Neural progenitor cell (in vitro differentiated cells): Measurements from ENCODE around the gene MGMT. TPM values are rescaled to one million over a fixed set of nuclear protein-coding genes. Genes with fewer than 3 reads are reported as not detected.

Experiments used
- DNase-seq: peaks from one replicate; pipeline ENCODE4 v3.0.0-alpha.2; 2016; ENCODE audit warnings: low spot score
- H2AFZ ChIP-seq: fragments of 200-600 bp; sonication (generic); replicated peaks from 2 replicates; pipeline ENCODE4 v1.6.1; 2016; ENCODE audit warnings: antibody characterized with exemption
- H3F3A ChIP-seq: fragments of 200-600 bp; sonication (generic); 2 replicates; pipeline ENCODE4 v1.6.1; 2016; ENCODE audit warnings: antibody characterized with exemption, low read depth
- H3K27ac ChIP-seq: fragments of 200-600 bp; sonication (generic); 2 replicates; pipeline ENCODE4 v1.5.1; 2016; ENCODE audit warnings: mild to moderate bottlenecking
- H3K27me3 ChIP-seq: fragments of 200-600 bp; sonication (generic); 2 replicates; pipeline ENCODE4 v1.6.1; 2016; ENCODE audit warnings: mild to moderate bottlenecking, moderate library complexity
- H3K36me3 ChIP-seq: fragments of 200-600 bp; sonication (generic); 2 replicates; pipeline ENCODE4 v1.5.1; 2016
- H3K4me1 ChIP-seq: fragments of 200-600 bp; sonication (generic); 2 replicates; pipeline ENCODE4 v1.6.1; 2016; ENCODE audit warnings: mixed run types
- H3K4me2 ChIP-seq: fragments of 200-600 bp; sonication (generic); 2 replicates; pipeline ENCODE4 v1.6.1; 2016
- H3K4me3 ChIP-seq: fragments of 200-600 bp; sonication (generic); 2 replicates; pipeline ENCODE4 v1.5.1; 2016
- H3K79me2 ChIP-seq: fragments of 200-600 bp; sonication (generic); 2 replicates; pipeline ENCODE4 v1.6.1; 2016; ENCODE audit warnings: low read depth
- H3K9ac ChIP-seq: fragments of 200-600 bp; sonication (generic); 2 replicates; pipeline ENCODE4 v1.6.1; 2016
- H3K9me3 ChIP-seq: fragments of 200-600 bp; sonication (generic); 2 replicates; pipeline ENCODE4 v1.5.1; 2016; ENCODE audit warnings: low read depth
- H4K20me1 ChIP-seq: fragments of 200-600 bp; sonication (generic); 2 replicates; pipeline ENCODE4 v1.6.1; 2016; ENCODE audit warnings: low read depth
- H3K27ac Mint-ChIP-seq: 3 replicates; pipeline ENCODE4 v1.8.0; 2021; ENCODE audit warnings: mixed read lengths
- H3K27me3 Mint-ChIP-seq: 2 replicates; pipeline ENCODE4 v1.8.0; 2022; ENCODE audit warnings: low read depth, mild to moderate bottlenecking, inconsistent platforms, moderate library complexity, mixed read lengths; ENCODE audit not compliant: insufficient read depth
- H3K36me3 Mint-ChIP-seq: 3 replicates; pipeline ENCODE4 v1.8.0; 2021; ENCODE audit warnings: mixed read lengths
- H3K4me1 Mint-ChIP-seq: 3 replicates; pipeline ENCODE4 v1.8.0; 2021; ENCODE audit warnings: mixed read lengths
- H3K4me3 Mint-ChIP-seq: 3 replicates; pipeline ENCODE4 v1.8.0; 2021; ENCODE audit warnings: mild to moderate bottlenecking, moderate library complexity, mixed read lengths
- H3K9me3 Mint-ChIP-seq: 3 replicates; pipeline ENCODE4 v1.8.0; 2020; ENCODE audit warnings: mixed read lengths
- CTCF ChIP-seq: fragments of 200-600 bp; sonication (generic); IDR thresholded peaks from 2 replicates; pipeline ENCODE4 v1.5.1; 2017; ENCODE audit warnings: antibody characterized with exemption, mild to moderate bottlenecking
- EZH2 ChIP-seq: fragments of 200-600 bp; sonication (generic); IDR thresholded peaks from 2 replicates; pipeline ENCODE4 v1.6.1; 2017; ENCODE audit warnings: antibody characterized with exemption, mild to moderate bottlenecking, moderate library complexity
- EZH2phosphoT487 ChIP-seq: fragments of 200-600 bp; sonication (generic); IDR thresholded peaks from 2 replicates; pipeline ENCODE4 v1.6.1; 2017; ENCODE audit warnings: antibody characterized with exemption
- total RNA-seq: library from RNA; depleted of rRNA; stranded (reverse); fragments of >200 nt; gene quantifications from 2 replicates; pipeline ENCODE4 v1.2.3, GENCODE V29; 2015; ENCODE audit warnings: low replicate concordance

The MGMT gene
- total RNA-seq, 1 donor from 2014 or later = 17.5 TPM

GRCh38 chr10:129772468-129773358 lies 305.7 kb downstream of the MGMT start:
- DNase-seq = no peak
- Histone ChIP-seq H3K4me2 (no peak overlapping the region), H3K36me3 (no peaks in the 10 kb centered on the region), H3K9me3 (no peaks in the 10 kb centered on the region), H3K79me2 (no peaks in the 10 kb centered on the region), H4K20me1 (no peaks in the 10 kb centered on the region), H3K4me3 (no peak overlapping the region), H3K4me1 (no peaks in the 10 kb centered on the region), H3K9ac (no peak overlapping the region), H3K27ac (no peak overlapping the region), H2AFZ (no peak overlapping the region), H3K27me3 (no peaks in the 10 kb centered on the region), H3F3A (no peaks in the 10 kb centered on the region)
- H3K4me3 Mint-ChIP-seq = no peak overlapping the region
- H3K27ac Mint-ChIP-seq = no peak overlapping the region
- no peaks in the 10 kb centered on the region for H3K27me3 Mint-ChIP-seq
- TF ChIP-seq CTCF = no peak
- no peak for TF ChIP-seq EZH2phosphoT487
- no peak for TF ChIP-seq EZH2
- no peaks in the 10 kb centered on the region for H3K9me3 Mint-ChIP-seq
- H3K36me3 Mint-ChIP-seq = peaks cover 2% of the 10 kb centered on the region
- H3K4me1 Mint-ChIP-seq = peaks cover 3% of the 10 kb centered on the region

DNA sequence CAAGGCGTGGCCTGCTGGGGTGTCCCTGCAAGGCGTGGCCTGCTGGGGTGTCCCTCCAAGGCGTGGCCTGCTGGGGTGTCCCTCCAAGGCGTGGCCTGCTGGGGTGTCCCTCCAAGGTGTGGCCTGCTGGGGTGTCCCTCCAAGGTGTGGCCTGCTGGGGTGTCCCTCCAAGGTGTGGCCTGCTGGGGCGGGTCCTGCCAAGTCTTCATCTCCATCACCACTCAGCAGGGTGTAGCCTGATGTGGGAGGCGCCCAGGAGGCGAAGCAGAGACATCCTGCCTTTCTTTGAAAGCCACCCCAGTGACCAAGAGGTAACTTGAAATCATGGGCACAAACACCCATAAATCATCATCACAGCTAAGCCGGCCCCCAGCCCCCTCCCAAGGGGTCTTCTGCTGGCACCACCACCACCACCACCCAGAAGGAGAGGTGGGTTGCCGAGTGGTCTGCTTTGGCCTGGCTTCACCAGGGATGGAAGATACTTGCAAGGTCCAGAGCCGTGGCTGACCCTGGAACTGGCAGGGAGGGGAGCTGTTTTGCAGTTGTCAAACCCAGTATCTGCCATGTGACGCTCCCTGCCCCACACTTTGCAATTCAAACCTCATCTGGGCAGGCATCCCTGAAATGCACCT lies 306.4 kb downstream of the MGMT start:
- H3K4me1 Mint-ChIP-seq = peaks cover 3% of the 10 kb centered on the region
- no peaks in the 10 kb centered on the region for H3K36me3 ChIP-seq
- no peak overlapping the region for H2AFZ ChIP-seq
- no peaks in the 10 kb centered on the region for H4K20me1 ChIP-seq
- no peak overlapping the region for H3K9ac ChIP-seq
- no peak overlapping the region for H3K4me3 Mint-ChIP-seq
- H3K79me2 ChIP-seq = no peaks in the 10 kb centered on the region
- no peak overlapping the region for H3K4me3 ChIP-seq
- TF ChIP-seq EZH2 (no peak), CTCF (no peak), EZH2phosphoT487 (no peak)
- H3K9me3 ChIP-seq = no peaks in the 10 kb centered on the region
- no peaks in the 10 kb centered on the region for H3K27me3 ChIP-seq
- H3K4me2 ChIP-seq = no peak overlapping the region
- H3K36me3 Mint-ChIP-seq = peaks cover 2% of the 10 kb centered on the region
- no peak overlapping the region for H3K27ac ChIP-seq
- H3F3A ChIP-seq = no peaks in the 10 kb centered on the region
- no peak overlapping the region for H3K27ac Mint-ChIP-seq
- H3K27me3 Mint-ChIP-seq = no peaks in the 10 kb centered on the region
- no peak for DNase-seq
- no peaks in the 10 kb centered on the region for H3K4me1 ChIP-seq
- no peaks in the 10 kb centered on the region for H3K9me3 Mint-ChIP-seq

DNA sequence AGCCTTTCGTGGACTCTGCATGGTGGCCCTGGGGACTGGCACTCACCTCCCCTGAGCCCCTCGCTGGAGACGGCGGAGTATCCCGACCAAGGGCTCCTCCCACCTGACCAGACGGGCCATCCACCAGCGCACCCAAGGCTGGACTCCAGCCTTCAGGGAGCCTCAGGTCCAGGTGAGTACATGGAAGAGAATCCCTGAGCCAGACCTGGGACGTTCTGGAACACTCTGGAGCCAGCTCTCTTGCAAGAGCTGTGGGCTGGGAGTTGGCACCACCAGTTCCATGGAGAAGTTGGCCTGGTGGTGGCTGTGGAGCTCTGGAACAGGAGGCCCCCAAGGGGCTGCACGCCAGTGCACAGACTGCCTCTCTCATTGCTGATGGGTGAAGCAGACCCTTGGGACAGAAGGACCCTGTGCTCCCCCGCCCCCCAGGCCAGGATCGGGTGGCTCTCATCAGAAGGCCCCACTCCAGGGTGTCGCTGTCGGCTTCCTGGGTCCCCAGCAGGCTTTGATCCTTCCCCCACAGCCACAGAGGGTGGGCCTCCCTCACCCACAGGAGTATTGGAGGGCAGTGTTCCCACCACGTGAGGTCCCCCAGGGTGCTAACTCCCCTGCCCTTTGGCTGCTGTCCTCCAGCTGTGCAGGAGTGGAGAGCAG lies 307.2 kb downstream of the MGMT start:
- Histone ChIP-seq H3K36me3 (no peaks in the 10 kb centered on the region), H3K9me3 (no peaks in the 10 kb centered on the region), H2AFZ (no peak overlapping the region), H3K79me2 (no peaks in the 10 kb centered on the region), H3K4me1 (no peaks in the 10 kb centered on the region), H3K4me3 (no peak overlapping the region), H3F3A (no peaks in the 10 kb centered on the region), H4K20me1 (no peaks in the 10 kb centered on the region), H3K4me2 (no peak overlapping the region), H3K27ac (no peak overlapping the region), H3K27me3 (no peaks in the 10 kb centered on the region), H3K9ac (no peak overlapping the region)
- no peak overlapping the region for H3K4me3 Mint-ChIP-seq
- H3K27me3 Mint-ChIP-seq = no peaks in the 10 kb centered on the region
- no peaks in the 10 kb centered on the region for H3K9me3 Mint-ChIP-seq
- no peak overlapping the region for H3K27ac Mint-ChIP-seq
- peaks cover 2% of the 10 kb centered on the region for H3K36me3 Mint-ChIP-seq
- DNase-seq = no peak
- H3K4me1 Mint-ChIP-seq = peaks cover 3% of the 10 kb centered on the region
- TF ChIP-seq EZH2phosphoT487 (no peak), EZH2 (no peak), CTCF (no peak)
